ENCODE measurements around the gene OR7A17. TPM values are rescaled to one million over a fixed set of nuclear protein-coding genes. Genes with fewer than 3 reads are reported as not detected.

OR7A17 gene
- total RNA-seq, 1 donor from 2014 or later, result not detected

GRCh38 chr19:14901675-14902260 is 15.8 kb upstream of the OR7A17 start:
- no peak for TF ChIP-seq CTCF (IDR thresholded peaks at IDR 0.05)
- H3K4me3 Mint-ChIP-seq (ENCODE audit: unreplicated experiment), result no peak overlapping the region
- H3K36me3 Mint-ChIP-seq (ENCODE audit: low read depth), result no peaks in the 10 kb centered on the region
- H3K27me3 Mint-ChIP-seq (ENCODE audit: low read depth), result peaks cover 12% of the 10 kb centered on the region
- no peak overlapping the region for H3K27ac Mint-ChIP-seq (ENCODE audit: unreplicated experiment)
- H3K9me3 Mint-ChIP-seq (ENCODE audit: low read depth), result no peaks in the 10 kb centered on the region
- no peak for DNase-seq (ENCODE audit: low spot score)
- no peaks in the 10 kb centered on the region for H3K4me1 Mint-ChIP-seq (ENCODE audit: low read depth)

- DNase-seq (ENCODE audit: low spot score), result no peak
- Mint-ChIP-seq H3K27me3 (ENCODE audit: low read depth) (peaks cover 13% of the 10 kb centered on the region), H3K36me3 (ENCODE audit: low read depth) (no peaks in the 10 kb centered on the region), H3K4me3 (ENCODE audit: unreplicated experiment) (no peak overlapping the region), H3K9me3 (ENCODE audit: low read depth) (no peaks in the 10 kb centered on the region), H3K4me1 (ENCODE audit: low read depth) (peaks cover 4% of the 10 kb centered on the region), H3K27ac (ENCODE audit: unreplicated experiment) (no peak overlapping the region)
- TF ChIP-seq CTCF (IDR thresholded peaks at IDR 0.05), result no peak
Measured at GRCh38 chr19:14890643-14891379, 4.9 kb upstream of the OR7A17 start.

GRCh38 chr19:14889994-14890642 is 4.2 kb upstream of the OR7A17 start:
- TF ChIP-seq CTCF (IDR thresholded peaks at IDR 0.05), result no peak
- H3K27ac Mint-ChIP-seq (ENCODE audit: unreplicated experiment), result no peak overlapping the region
- H3K4me3 Mint-ChIP-seq (ENCODE audit: unreplicated experiment), result no peak overlapping the region
- no peaks in the 10 kb centered on the region for H3K9me3 Mint-ChIP-seq (ENCODE audit: low read depth)
- H3K36me3 Mint-ChIP-seq (ENCODE audit: low read depth), result no peaks in the 10 kb centered on the region
- H3K4me1 Mint-ChIP-seq (ENCODE audit: low read depth), result peaks cover 4% of the 10 kb centered on the region
- peaks cover 16% of the 10 kb centered on the region for H3K27me3 Mint-ChIP-seq (ENCODE audit: low read depth)
- no peak for DNase-seq (ENCODE audit: low spot score)

- no peak overlapping the region for H3K4me3 Mint-ChIP-seq (ENCODE audit: unreplicated experiment)
- H3K27me3 Mint-ChIP-seq (ENCODE audit: low read depth), result peaks cover 7% of the 10 kb centered on the region
- DNase-seq (ENCODE audit: low spot score), result no peak
- H3K4me1 Mint-ChIP-seq (ENCODE audit: low read depth), result no peaks in the 10 kb centered on the region
- peaks cover 4% of the 10 kb centered on the region for H3K9me3 Mint-ChIP-seq (ENCODE audit: low read depth)
- no peak overlapping the region for H3K27ac Mint-ChIP-seq (ENCODE audit: unreplicated experiment)
- peak; percentile 75 for TF ChIP-seq CTCF (IDR thresholded peaks at IDR 0.05)
- H3K36me3 Mint-ChIP-seq (ENCODE audit: low read depth), result no peaks in the 10 kb centered on the region
Measured at GRCh38 chr19:14871619-14872230, 14.2 kb downstream of the OR7A17 start.

GRCh38 chr19:14868497-14868896 is 17.4 kb downstream of the OR7A17 start:
- Mint-ChIP-seq H3K27me3 (ENCODE audit: low read depth) (peaks cover 12% of the 10 kb centered on the region), H3K9me3 (ENCODE audit: low read depth) (peaks cover 4% of the 10 kb centered on the region), H3K27ac (ENCODE audit: unreplicated experiment) (no peak overlapping the region), H3K4me1 (ENCODE audit: low read depth) (no peaks in the 10 kb centered on the region), H3K36me3 (ENCODE audit: low read depth) (no peaks in the 10 kb centered on the region), H3K4me3 (ENCODE audit: unreplicated experiment) (no peak overlapping the region)
- DNase-seq (ENCODE audit: low spot score), result no peak
- no peak for TF ChIP-seq CTCF (IDR thresholded peaks at IDR 0.05)
